Measurements from ENCODE around the gene ZC3H8.

ZC3H8 gene

GRCh38 chr2:112195167-112195766 lies 59.6 kb downstream of the ZC3H8 start:
- no peak for DNase-seq (ENCODE audit: low spot score)

- no peak for DNase-seq (ENCODE audit: low spot score)
These were observed 60.4 kb downstream of the ZC3H8 start for GRCh38 chr2:112194482-112194881.

GRCh38 chr2:112194028-112194427 lies 60.8 kb downstream of the ZC3H8 start:
- DNase-seq (ENCODE audit: low spot score), result no peak

- DNase-seq (ENCODE audit: low spot score), result no peak
These were observed 65.8 kb downstream of the ZC3H8 start for GRCh38 chr2:112189001-112189556.

- no peak for DNase-seq (ENCODE audit: low spot score)
These were observed 66.8 kb downstream of the ZC3H8 start for GRCh38 chr2:112187805-112188596.

DNA sequence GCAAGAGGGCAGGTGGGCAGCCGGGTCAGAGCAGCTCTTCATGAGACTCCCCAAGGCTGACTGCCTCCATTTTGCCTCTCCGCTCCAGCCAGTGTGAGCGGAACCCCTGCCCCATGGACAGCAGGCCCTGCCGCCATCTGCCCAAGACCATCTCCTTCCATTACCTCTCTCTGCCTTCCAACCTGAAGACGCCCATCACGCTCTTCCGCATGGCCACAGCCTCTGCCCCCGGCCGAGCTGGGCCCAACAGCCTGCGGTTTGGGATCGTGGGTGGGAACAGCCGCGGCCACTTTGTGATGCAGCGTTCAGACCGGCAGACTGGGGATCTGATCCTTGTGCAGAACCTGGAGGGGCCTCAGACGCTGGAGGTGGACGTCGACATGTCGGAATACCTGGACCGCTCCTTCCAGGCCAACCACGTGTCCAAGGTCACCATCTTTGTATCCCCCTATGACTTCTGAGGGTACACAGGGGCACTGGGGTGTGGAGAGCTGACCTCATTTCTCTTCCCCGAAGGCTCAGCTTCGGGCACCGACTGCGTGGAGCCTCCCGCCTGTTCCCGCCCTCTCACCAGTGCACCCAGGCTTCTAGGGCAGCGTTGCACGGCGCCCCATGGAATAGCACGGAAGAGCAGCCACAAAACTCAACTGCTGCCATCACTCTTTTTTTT lies 67.7 kb downstream of the ZC3H8 start:
- DNase-seq (ENCODE audit: low spot score), result no peak

- no peak for DNase-seq (ENCODE audit: low spot score)
These were observed 69.7 kb downstream of the ZC3H8 start for GRCh38 chr2:112185131-112185530.

- DNase-seq (ENCODE audit: low spot score), result no peak
These were observed 70.7 kb downstream of the ZC3H8 start for GRCh38 chr2:112184121-112184520.

- no peak for DNase-seq (ENCODE audit: low spot score)
These were observed 71.4 kb downstream of the ZC3H8 start for GRCh38 chr2:112183327-112184025.

GRCh38 chr2:112182581-112183034 lies 72.2 kb downstream of the ZC3H8 start:
- no peak for DNase-seq (ENCODE audit: low spot score)

- DNase-seq (ENCODE audit: low spot score), result no peak
These were observed 73.1 kb downstream of the ZC3H8 start for GRCh38 chr2:112181571-112182290.

GRCh38 chr2:112175958-112176573 lies 78.8 kb downstream of the ZC3H8 start:
- no peak for DNase-seq (ENCODE audit: low spot score)

DNA sequence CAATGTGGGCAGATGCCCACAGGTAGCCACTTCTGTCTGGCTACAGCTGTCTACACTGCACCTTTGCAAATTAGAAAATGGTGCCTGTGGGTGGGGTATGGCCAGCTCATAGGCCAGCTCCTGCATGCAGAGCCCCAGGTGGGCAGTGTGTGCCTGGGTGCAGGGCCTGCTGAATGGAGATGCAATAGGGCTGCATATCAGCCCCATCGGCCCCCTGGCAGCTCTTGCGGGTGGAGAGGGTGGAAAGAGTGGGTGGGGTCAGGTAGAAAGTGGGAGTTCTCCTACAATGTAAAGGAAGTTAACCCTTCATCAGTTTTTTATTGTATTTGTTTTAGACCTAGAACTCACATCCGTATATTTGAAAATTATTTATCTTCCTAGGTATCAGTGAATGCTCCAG lies 79.5 kb downstream of the ZC3H8 start:
- DNase-seq (ENCODE audit: low spot score), result no peak

DNA sequence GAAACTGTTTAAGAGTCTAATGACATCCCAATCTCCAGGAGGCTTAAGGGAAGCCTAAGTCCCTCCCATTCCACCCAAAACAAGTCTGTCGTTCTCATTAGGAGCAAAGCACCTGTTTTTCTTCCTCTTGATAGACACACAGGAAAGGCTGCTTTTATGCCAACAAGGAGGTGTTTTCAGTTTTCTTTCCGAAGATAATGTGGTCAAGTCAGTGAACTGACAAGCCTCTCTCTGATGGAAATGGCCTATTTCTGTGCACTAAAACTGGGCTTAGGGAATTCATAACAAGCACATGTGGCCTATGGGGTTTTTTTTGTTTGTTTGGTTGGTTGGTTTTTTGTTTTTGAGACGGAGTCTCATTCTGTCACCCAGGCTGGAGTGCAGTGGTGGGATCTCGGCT lies 80.5 kb downstream of the ZC3H8 start:
- DNase-seq (ENCODE audit: low spot score), result no peak

DNA sequence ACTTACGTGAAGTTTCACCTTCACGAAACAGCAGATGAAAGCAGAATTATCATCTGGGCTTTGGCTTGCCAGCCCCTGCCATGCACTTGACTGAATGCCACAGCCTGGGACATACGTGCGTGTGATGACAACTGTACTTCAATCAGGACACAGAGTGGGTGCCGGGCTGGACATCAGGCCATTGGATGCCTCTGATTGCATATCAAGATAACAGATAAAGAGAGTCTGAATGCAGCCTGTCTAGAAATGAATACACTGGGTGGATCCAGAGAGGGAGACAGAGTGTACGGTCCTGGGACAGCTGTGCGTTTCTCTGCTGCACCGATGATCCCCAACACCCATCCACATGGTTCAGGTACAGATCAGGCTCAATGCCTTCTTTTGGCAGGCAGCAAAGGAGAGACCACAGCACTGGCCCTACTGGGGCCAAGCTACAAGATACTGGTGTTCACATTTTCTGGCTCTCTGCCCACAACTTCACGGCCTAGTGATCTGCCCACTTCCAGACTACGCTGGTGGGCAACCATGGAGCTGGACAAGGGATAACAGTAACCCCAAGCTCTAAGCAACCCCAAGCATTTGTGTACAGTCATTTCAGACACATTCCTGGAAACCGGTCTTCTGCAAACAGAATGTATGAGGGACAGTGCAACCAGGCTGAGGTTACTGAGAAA lies 81.1 kb downstream of the ZC3H8 start:
- no peak for DNase-seq (ENCODE audit: low spot score)

- DNase-seq (ENCODE audit: low spot score), result no peak
These were observed 84.3 kb downstream of the ZC3H8 start for GRCh38 chr2:112170495-112170894.

- no peak for DNase-seq (ENCODE audit: low spot score)
These were observed 86.3 kb downstream of the ZC3H8 start for GRCh38 chr2:112168422-112169124.

- no peak for DNase-seq (ENCODE audit: low spot score)
These were observed 87.9 kb downstream of the ZC3H8 start for GRCh38 chr2:112166806-112167499.

DNA sequence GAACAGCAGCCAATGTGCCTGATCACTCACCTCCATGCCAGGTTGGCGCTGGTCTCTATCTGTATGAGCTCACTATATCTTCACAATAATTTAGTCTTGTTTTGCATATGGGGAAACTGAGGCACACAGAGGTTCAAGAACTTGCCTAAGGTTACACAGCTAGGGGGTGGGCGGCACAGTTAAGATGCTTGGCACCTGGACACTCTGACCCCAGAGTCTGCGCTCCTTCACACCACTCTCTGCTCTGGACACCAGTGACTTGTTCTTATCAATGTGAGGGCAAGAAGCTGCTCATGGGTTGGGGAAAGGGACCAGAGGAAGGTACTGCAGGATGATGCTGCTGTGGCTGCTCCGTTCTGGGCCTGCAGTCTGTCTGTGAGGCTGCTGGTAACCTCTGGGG lies 89.5 kb downstream of the ZC3H8 start:
- DNase-seq (ENCODE audit: low spot score), result no peak
